Neuronal stem cell (in vitro differentiated cells): Measurements from ENCODE around the gene SPOCK2.

Experiments
- DNase-seq: peaks from one replicate; pipeline ENCODE4 v3.0.0-alpha.2; 2013; ENCODE audit warnings: low spot score
- H2AFZ ChIP-seq: one replicate; pipeline ENCODE4 v1.6.1; 2013; ENCODE audit warnings: mild to moderate bottlenecking, low read length, inconsistent platforms
- H2AK5ac ChIP-seq: 2 replicates; pipeline ENCODE4 v1.6.1; 2013; ENCODE audit warnings: low read depth, mild to moderate bottlenecking, inconsistent platforms, low read length, moderate library complexity, mixed read lengths
- H2BK120ac ChIP-seq: 2 replicates; pipeline ENCODE4 v1.6.1; 2013; ENCODE audit warnings: low read depth, mild to moderate bottlenecking, inconsistent platforms, low read length, moderate library complexity, mixed read lengths
- H2BK12ac ChIP-seq: one replicate; pipeline ENCODE4 v1.6.1; 2013; ENCODE audit warnings: low read length, inconsistent platforms
- H2BK15ac ChIP-seq: 2 replicates; pipeline ENCODE4 v1.6.1; 2013; ENCODE audit warnings: mild to moderate bottlenecking, low read length, inconsistent platforms, mixed read lengths
- H2BK5ac ChIP-seq: one replicate; pipeline ENCODE4 v1.6.1; 2013; ENCODE audit warnings: inconsistent platforms, mild to moderate bottlenecking, low read length, moderate library complexity
- H3K14ac ChIP-seq: one replicate; pipeline ENCODE4 v1.6.1; 2013; ENCODE audit warnings: low read length, inconsistent platforms
- H3K18ac ChIP-seq: 2 replicates; pipeline ENCODE4 v1.6.1; 2013; ENCODE audit warnings: low read length, inconsistent platforms
- H3K23ac ChIP-seq: 2 replicates; pipeline ENCODE4 v1.6.1; 2013; ENCODE audit warnings: low read depth, mild to moderate bottlenecking, mixed read lengths, low read length, inconsistent platforms; ENCODE audit not compliant: poor library complexity
- H3K27ac ChIP-seq: replicated peaks from 3 replicates; pipeline ENCODE4 v1.5.1; 2013; ENCODE audit warnings: low read length, inconsistent platforms
- H3K27me3 ChIP-seq, 3 experiments: 2 replicates each; pipeline ENCODE4 v1.6.1; 2013; ENCODE audit warnings: low read length in 3 of 3, mild to moderate bottlenecking in 2 of 3, inconsistent platforms in 1 of 3, low read depth in 1 of 3, mixed read lengths in 1 of 3, moderate library complexity in 1 of 3; ENCODE audit not compliant: control insufficient read depth in 3 of 3, insufficient read depth in 3 of 3
- H3K36me3 ChIP-seq, 2 donors: replicated peaks in 1 of 2; 2 replicates each; pipeline ENCODE4 v1.6.1; 2013; ENCODE audit warnings: low read length in 2 of 2; ENCODE audit not compliant: control insufficient read depth in 2 of 2, insufficient read depth in 2 of 2
- H3K4ac ChIP-seq: 2 replicates; pipeline ENCODE4 v1.6.1; 2013; ENCODE audit warnings: inconsistent platforms, mild to moderate bottlenecking, low read length, moderate library complexity
- H3K4me1 ChIP-seq, 2 donors: 1 replicate in 1 of 2; 2 replicates in 1 of 2; pipeline ENCODE4 v1.6.1; 2013; ENCODE audit warnings: low read length in 2 of 2, low read depth in 1 of 2; ENCODE audit not compliant: control insufficient read depth in 2 of 2, insufficient read depth in 1 of 2
- H3K4me2 ChIP-seq: one replicate; pipeline ENCODE4 v1.6.1; 2013; ENCODE audit warnings: mild to moderate bottlenecking, low read length, inconsistent platforms; ENCODE audit not compliant: insufficient read depth, poor library complexity, severe bottlenecking
- H3K4me3 ChIP-seq, 2 donors: 2 replicates each; pipeline ENCODE4 v1.5.1; 2013; ENCODE audit warnings: low read length in 2 of 2, mild to moderate bottlenecking in 2 of 2, inconsistent platforms in 1 of 2, moderate library complexity in 1 of 2
- H3K79me1 ChIP-seq: one replicate; pipeline ENCODE4 v1.6.1; 2013; ENCODE audit warnings: low read depth, mild to moderate bottlenecking, inconsistent platforms, low read length, moderate library complexity
- H3K9ac ChIP-seq: one replicate; pipeline ENCODE4 v1.6.1; 2013; ENCODE audit warnings: mild to moderate bottlenecking, low read depth, low read length, inconsistent platforms; ENCODE audit not compliant: poor library complexity
- H3K9me3 ChIP-seq, 2 donors: replicated peaks in 1 of 2; 2 replicates each; pipeline versions ENCODE3 to v1.6.1; 2013; ENCODE audit warnings: low read length in 2 of 2, mild to moderate bottlenecking in 2 of 2, inconsistent platforms in 1 of 2, low read depth in 1 of 2, mixed read lengths in 1 of 2, moderate library complexity in 1 of 2; ENCODE audit not compliant: control insufficient read depth in 2 of 2, insufficient read depth in 1 of 2
- H4K8ac ChIP-seq: one replicate; pipeline ENCODE4 v1.6.1; 2013; ENCODE audit warnings: low read depth, mild to moderate bottlenecking, inconsistent platforms, low read length, moderate library complexity
- H4K91ac ChIP-seq: one replicate; pipeline ENCODE4 v1.6.1; 2013; ENCODE audit warnings: low read length, low read depth, mild to moderate bottlenecking, inconsistent platforms; ENCODE audit not compliant: poor library complexity
- WGBS, 2 donors: extraction: QIAGEN DNeasy Blood & Tissue Kit; methylation state at CpG; one replicate each; pipeline ENCODE4 v1.1.7; 2013; ENCODE audit warnings: missing lambda C conversion rate in 2 of 2, mixed read lengths in 1 of 2; ENCODE audit not compliant: insufficient read length in 2 of 2, insufficient replicate concordance in 1 of 2; ENCODE audit errors: extremely low coverage in 2 of 2; 5-methylcytosine and 5-hydroxymethylcytosine counted together

The SPOCK2 gene

DNA sequence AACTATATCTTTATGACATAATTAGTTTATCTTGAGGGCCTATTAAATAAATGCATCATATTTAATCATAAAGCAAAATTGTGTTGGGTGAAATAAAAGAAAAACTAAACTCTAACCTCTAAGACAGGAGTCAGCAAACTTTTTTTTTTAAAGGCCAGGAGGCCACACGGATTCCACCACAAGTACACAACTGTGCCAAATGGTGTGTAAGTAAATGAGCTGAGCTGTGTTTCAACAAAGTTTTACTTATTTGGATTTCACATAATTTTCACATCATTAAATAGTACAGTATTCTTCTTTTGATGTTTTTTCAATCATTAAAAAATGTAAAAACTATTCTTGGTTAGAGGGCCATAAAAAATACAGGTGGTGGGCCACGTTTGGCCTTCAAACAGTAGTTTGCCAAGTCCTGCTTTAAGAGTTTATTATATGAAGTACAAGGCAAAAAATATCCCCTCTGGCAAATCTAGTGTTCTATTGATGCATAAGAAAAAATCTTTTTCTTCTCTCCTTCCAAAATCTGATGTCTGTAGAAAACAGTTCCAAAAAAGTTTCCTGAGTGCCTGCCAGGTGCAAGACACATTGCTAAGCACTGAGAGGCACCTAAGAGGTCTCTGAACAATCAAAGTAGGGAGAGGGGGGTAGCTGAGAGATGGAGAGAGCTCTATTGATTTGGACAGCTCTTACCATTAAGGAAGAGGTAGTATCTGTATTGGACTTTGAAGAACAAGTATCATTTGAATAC, 26.5 kb upstream of the SPOCK2 start:
- H3K4ac ChIP-seq, result no peak overlapping the region
- peaks cover 0 to 2% (median 0%) of the 10 kb centered on the region in 3 experiments for H3K27me3 ChIP-seq
- H3K9ac ChIP-seq, result no peak overlapping the region
- H2AK5ac ChIP-seq, result no peak overlapping the region
- H3K18ac ChIP-seq, result no peak overlapping the region
- H2AFZ ChIP-seq, result no peak overlapping the region
- peaks cover 0 to 21% of the 10 kb centered on the region in 2 donors for H3K9me3 ChIP-seq
- H3K79me1 ChIP-seq, result no peaks in the 10 kb centered on the region
- H2BK5ac ChIP-seq, result no peak overlapping the region
- H3K4me3 ChIP-seq, result no peak overlapping the region
- peaks cover 0 to 4% of the 10 kb centered on the region in 2 donors for H3K36me3 ChIP-seq
- H3K4me1 ChIP-seq, result no peaks in the 10 kb centered on the region
- H3K14ac ChIP-seq, result no peak overlapping the region
- no peak overlapping the region for H2BK15ac ChIP-seq
- no peak for DNase-seq
- H3K23ac ChIP-seq, result no peak overlapping the region
- H3K4me2 ChIP-seq, result no peak overlapping the region
- H2BK12ac ChIP-seq, result no peak overlapping the region
- no peak overlapping the region for H4K8ac ChIP-seq
- H2BK120ac ChIP-seq, result no peak overlapping the region
- H3K27ac ChIP-seq, result no peak overlapping the region
- no CpG with 5 or more reads among the region's 2 CpGs for WGBS, 2 donors
- H4K91ac ChIP-seq, result no peak overlapping the region

DNA sequence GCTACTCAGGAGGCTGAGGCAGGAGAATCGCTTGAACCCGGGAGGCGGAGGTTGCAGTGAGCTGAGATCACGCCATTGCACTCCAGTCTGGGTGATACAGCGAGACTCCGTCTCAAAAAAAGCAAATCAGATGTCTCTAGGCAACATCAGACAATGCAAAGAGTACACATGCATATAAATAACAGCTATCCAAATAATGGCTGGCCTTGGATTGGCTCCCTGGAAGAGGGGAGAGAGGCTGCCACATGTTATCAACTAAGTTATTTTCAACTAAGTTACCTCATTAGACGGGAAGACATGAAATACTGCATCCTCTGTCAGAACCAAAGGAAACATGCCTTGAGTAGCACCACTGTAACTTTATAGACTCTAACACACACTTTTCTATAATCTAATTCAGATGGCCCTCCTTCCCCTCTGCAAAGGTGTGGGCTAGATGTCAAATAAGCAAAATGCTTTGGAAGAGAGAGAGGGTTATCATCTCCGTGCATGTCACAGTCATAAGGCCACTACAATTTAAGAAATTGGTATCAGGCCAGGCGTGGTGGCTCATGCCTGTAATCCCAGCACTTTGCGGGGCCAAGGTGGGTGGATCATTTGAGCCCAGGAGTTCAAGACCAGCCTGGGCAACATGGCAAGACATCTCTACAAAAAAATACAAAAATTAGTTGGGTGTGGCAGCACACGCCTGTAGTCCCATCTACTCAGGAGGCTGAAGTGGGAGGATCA, 22.5 kb upstream of the SPOCK2 start:
- Histone ChIP-seq H3K9me3 (peaks cover 0 to 6% of the 10 kb centered on the region in 2 donors), H2BK12ac (no peak overlapping the region), H3K27me3 (no peaks in the 10 kb centered on the region), H3K79me1 (no peaks in the 10 kb centered on the region), H3K36me3 (no peaks in the 10 kb centered on the region), H3K4me1 (peaks cover 3 to 9% of the 10 kb centered on the region in 2 donors), H2BK5ac (no peak overlapping the region), H3K18ac (no peak overlapping the region), H4K8ac (no peak overlapping the region), H3K9ac (no peak overlapping the region), H2AFZ (no peak overlapping the region), H4K91ac (no peak overlapping the region), H2AK5ac (no peak overlapping the region), H3K4ac (no peak overlapping the region), H2BK15ac (no peak overlapping the region), H3K27ac (no peak overlapping the region), H3K14ac (no peak overlapping the region), H3K23ac (no peak overlapping the region), H2BK120ac (no peak overlapping the region), H3K4me3 (no peak overlapping the region), H3K4me2 (no peak overlapping the region)
- DNase-seq, result no peak
- no CpG with 5 or more reads among the region's 11 CpGs for WGBS, 2 donors

DNA sequence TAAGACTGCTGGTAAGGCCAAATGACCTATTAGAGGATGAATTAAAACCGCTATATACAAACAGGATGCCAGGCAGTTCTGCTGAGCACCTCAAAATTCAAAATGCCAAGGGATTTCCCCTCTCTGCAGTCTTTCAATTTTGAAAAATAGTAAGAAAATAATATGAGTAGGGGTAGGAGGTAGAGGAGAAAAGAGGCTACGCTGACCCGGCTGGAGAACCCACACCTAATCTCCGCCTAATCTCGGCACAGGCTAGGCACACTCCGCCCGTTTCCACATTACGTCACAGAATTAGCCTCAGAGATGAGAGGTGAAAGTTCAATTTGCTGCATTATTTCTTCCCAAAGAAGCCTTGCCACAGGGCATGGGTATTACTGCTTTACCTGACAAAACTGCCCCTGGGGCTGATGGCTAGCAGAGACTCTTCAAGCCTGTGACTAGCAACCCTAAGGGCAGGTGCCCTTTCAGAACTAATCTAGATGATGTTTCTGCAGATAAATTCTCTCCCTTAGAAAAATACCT, 21.3 kb upstream of the SPOCK2 start:
- H3K27ac ChIP-seq, result no peak overlapping the region
- H2BK5ac ChIP-seq, result no peak overlapping the region
- H4K8ac ChIP-seq, result no peak overlapping the region
- no peak overlapping the region for H3K14ac ChIP-seq
- H2BK15ac ChIP-seq, result no peak overlapping the region
- DNase-seq, result no peak
- H3K23ac ChIP-seq, result no peak overlapping the region
- H4K91ac ChIP-seq, result no peak overlapping the region
- H2BK120ac ChIP-seq, result no peak overlapping the region
- no peaks in the 10 kb centered on the region for H3K9me3 ChIP-seq
- H3K4me2 ChIP-seq, result no peak overlapping the region
- H3K4me1 ChIP-seq, result peaks cover 3 to 13% of the 10 kb centered on the region in 2 donors
- WGBS, 2 donors, result no CpG with 5 or more reads among the region's 8 CpGs
- no peaks in the 10 kb centered on the region for H3K27me3 ChIP-seq
- H3K36me3 ChIP-seq, result no peaks in the 10 kb centered on the region
- H2AK5ac ChIP-seq, result no peak overlapping the region
- H3K9ac ChIP-seq, result no peak overlapping the region
- H2AFZ ChIP-seq, result no peak overlapping the region
- H3K4ac ChIP-seq, result no peak overlapping the region
- H3K18ac ChIP-seq, result no peak overlapping the region
- H3K4me3 ChIP-seq, result no peak overlapping the region
- no peaks in the 10 kb centered on the region for H3K79me1 ChIP-seq
- H2BK12ac ChIP-seq, result no peak overlapping the region
